Tibial nerve (tissue), 3 donors: ENCODE measurements around the gene CAPN7.

Experiments
- CTCF ChIP-seq, 5 experiments: fragments of 200-600 bp in 3 of 5; fragments of 450-650 bp in 2 of 5; sonication (generic) in 3 of 5; IDR thresholded peaks; one replicate each; pipeline ENCODE4 v1.5.1; 2016 to 2019; ENCODE audit warnings: antibody characterized with exemption in 5 of 5, mild to moderate bottlenecking in 3 of 5, moderate library complexity in 2 of 5
- POLR2A ChIP-seq, 2 donors: fragments of 450-650 bp; IDR thresholded peaks; one replicate each; pipeline ENCODE4 v1.6.1; 2017; ENCODE audit warnings: antibody characterized with exemption in 2 of 2, mild to moderate bottlenecking in 2 of 2, moderate library complexity in 2 of 2

- TF ChIP-seq POLR2A (IDR thresholded peaks at IDR 0.05), result no peak
- TF ChIP-seq CTCF (IDR thresholded peaks at IDR 0.05), result no peak
These were observed 57.1 kb downstream of the CAPN7 start for GRCh38 chr3:15263120-15263519.
